T1000 (cell line): Measurements from ENCODE around the gene TPMT.
"Not testable (repeated sequence)": the region's sequence is repeated elsewhere in the genome, so short reads cannot be mapped to it uniquely, and the experiment has no call there.

Experiments used
- DNase-seq: peaks from one replicate; lab custom pipeline; 2025; ENCODE audit warnings: mixed read lengths; lab: John Stamatoyannopoulos, UW

Gene TPMT

GRCh38 chr6:18154507-18155149 is at the start of gene TPMT:
Gene TPMT (minus strand): TSS chr6:18155077. CDS start chr6:18149127, 5,950 bp downstream.
- DNase-seq: no peak

- no peak for DNase-seq
Observed at GRCh38 chr6:18203786-18204185, 48.9 kb upstream of the TPMT start.

GRCh38 chr6:18192026-18192425 is 37.1 kb upstream of the TPMT start:
- DNase-seq: no peak

GRCh38 chr6:18189196-18189595 is 34.3 kb upstream of the TPMT start:
- no peak for DNase-seq

GRCh38 chr6:18187701-18188100 is 32.8 kb upstream of the TPMT start:
- DNase-seq: no peak

GRCh38 chr6:18186540-18187250 is 31.8 kb upstream of the TPMT start:
- no peak for DNase-seq

GRCh38 chr6:18186033-18186432 is 31.2 kb upstream of the TPMT start:
- DNase-seq: no peak

GRCh38 chr6:18185624-18186023 is 30.7 kb upstream of the TPMT start:
- no peak for DNase-seq

GRCh38 chr6:18183766-18184165 is 28.9 kb upstream of the TPMT start:
- DNase-seq: no peak

- DNase-seq: no peak
Observed at GRCh38 chr6:18182568-18182967, 27.7 kb upstream of the TPMT start.

- no peak for DNase-seq
Observed at GRCh38 chr6:18179770-18180356, 25.0 kb upstream of the TPMT start.

GRCh38 chr6:18178960-18179615 is 24.2 kb upstream of the TPMT start:
- no peak for DNase-seq

- DNase-seq: no peak
Observed at GRCh38 chr6:18177286-18177965, 22.5 kb upstream of the TPMT start.

- not testable (repeated sequence) for DNase-seq
Observed at GRCh38 chr6:18176198-18176597, 21.3 kb upstream of the TPMT start.

GRCh38 chr6:18171871-18172270 is 17.0 kb upstream of the TPMT start:
- DNase-seq: no peak

- no peak for DNase-seq
Observed at GRCh38 chr6:18168264-18168663, 13.4 kb upstream of the TPMT start.

GRCh38 chr6:18166312-18167036 is 11.6 kb upstream of the TPMT start:
- no peak for DNase-seq

- no peak for DNase-seq
Observed at GRCh38 chr6:18165751-18166150, 10.9 kb upstream of the TPMT start.

- DNase-seq: no peak
Observed at GRCh38 chr6:18162401-18162800, 7.5 kb upstream of the TPMT start.

GRCh38 chr6:18161431-18161830 is 6.6 kb upstream of the TPMT start:
- no peak for DNase-seq

- DNase-seq: no peak
Observed at GRCh38 chr6:18160911-18161310, 6.0 kb upstream of the TPMT start.
